IMR-90 (cell line): ENCODE measurements around the gene DTX3L. TPM values are rescaled to one million over a fixed set of nuclear protein-coding genes. Genes with fewer than 3 reads are reported as not detected.

Experiments used
- ATAC-seq: fragments of 200-7000 bp; cut with Tn5 transposase; 2 replicates; pipeline ENCODE4 v1.9.1; 2020; ENCODE audit warnings: low read depth, mild to moderate bottlenecking, moderate library complexity
- BruUV-seq: library from RNA; stranded (reverse); fragments of 400-500 nt; replicated peaks from 2 replicates; lab custom pipeline; 2021; lab: Mats Ljungman, UMichigan
- CTCF ChIA-PET: fragments of 300-600 bp; formaldehyde crosslinking; extraction: SDS; loops from one replicate; lab custom pipeline; 2021; ENCODE audit warnings: antibody characterized with exemption; lab: Yijun Ruan, JAX
- POLR2A ChIA-PET: fragments of 300-600 bp; sonication (Branson Sonifier 250); formaldehyde crosslinking; loops from one replicate; lab custom pipeline; 2022; ENCODE audit warnings: antibody characterized with exemption; ENCODE audit not compliant: unreplicated experiment; lab: Charles Lee
- DNase-seq: peaks from one replicate; pipeline ENCODE4 v3.0.0; 2013
- H2AFZ ChIP-seq: replicated peaks from 2 replicates; pipeline ENCODE3; 2013; ENCODE audit warnings: low read length, mild to moderate bottlenecking; ENCODE audit not compliant: poor library complexity
- H2AK5ac ChIP-seq: 2 replicates; pipeline ENCODE4 v1.6.1; 2013; ENCODE audit warnings: low read depth, low read length, inconsistent platforms
- H2AK9ac ChIP-seq: replicated peaks from 2 replicates; pipeline ENCODE3; 2013; ENCODE audit warnings: mild to moderate bottlenecking, low read depth, low read length, moderate library complexity; ENCODE audit not compliant: poor library complexity
- H2BK120ac ChIP-seq: 2 replicates; pipeline ENCODE4 v1.6.1; 2013; ENCODE audit warnings: low read depth, low read length, inconsistent platforms
- H2BK15ac ChIP-seq: 3 replicates; pipeline ENCODE4 v1.6.1; 2013; ENCODE audit warnings: low read depth, low read length, inconsistent platforms
- H2BK20ac ChIP-seq: 2 replicates; pipeline ENCODE4 v1.6.1; 2013; ENCODE audit warnings: low read depth, mild to moderate bottlenecking, inconsistent platforms, low read length, moderate library complexity
- H2BK5ac ChIP-seq: 2 replicates; pipeline ENCODE4 v1.6.1; 2013; ENCODE audit warnings: mild to moderate bottlenecking, low read depth, low read length, inconsistent platforms; ENCODE audit not compliant: poor library complexity, severe bottlenecking
- H3K14ac ChIP-seq: replicated peaks from 2 replicates; pipeline ENCODE4 v1.6.1; 2013; ENCODE audit warnings: low read depth, low read length, inconsistent platforms
- H3K18ac ChIP-seq: 2 replicates; pipeline ENCODE4 v1.6.1; 2013; ENCODE audit warnings: low read depth, low read length, control low read depth
- H3K23ac ChIP-seq: 2 replicates; pipeline ENCODE4 v1.6.1; 2013; ENCODE audit warnings: low read depth, low read length, inconsistent platforms
- H3K27ac ChIP-seq: 2 replicates; pipeline ENCODE4 v1.5.1; 2013; ENCODE audit warnings: mild to moderate bottlenecking, control low read depth, low read length; ENCODE audit not compliant: insufficient read depth
- H3K27me3 ChIP-seq: 2 replicates; pipeline ENCODE4 v1.6.1; 2013; ENCODE audit warnings: low read length; ENCODE audit not compliant: control insufficient read depth, insufficient read depth
- H3K36me3 ChIP-seq: 2 replicates; pipeline ENCODE4 v1.6.1; 2013; ENCODE audit warnings: low read length, mixed read lengths; ENCODE audit not compliant: control insufficient read depth, insufficient read depth
- H3K4ac ChIP-seq: 2 replicates; pipeline ENCODE4 v1.6.1; 2013; ENCODE audit warnings: low read depth, low read length, inconsistent platforms
- H3K4me1 ChIP-seq: 2 replicates; pipeline ENCODE4 v1.6.1; 2013; ENCODE audit warnings: low read length, mixed read lengths; ENCODE audit not compliant: control insufficient read depth, insufficient read depth
- H3K4me2 ChIP-seq: 2 replicates; pipeline ENCODE4 v1.6.1; 2013; ENCODE audit warnings: low read depth, mild to moderate bottlenecking, control low read depth, low read length, moderate library complexity
- H3K4me3 ChIP-seq: 2 replicates; pipeline ENCODE4 v1.5.1; 2013; ENCODE audit warnings: low read depth, mild to moderate bottlenecking, control low read depth, low read length, moderate library complexity; ENCODE audit not compliant: insufficient read depth
- H3K56ac ChIP-seq: 2 replicates; pipeline ENCODE4 v1.6.1; 2013; ENCODE audit warnings: low read length, inconsistent platforms; ENCODE audit not compliant: insufficient read depth; ENCODE audit errors: extremely low read depth
- H3K79me1 ChIP-seq, 2 experiments: 2 replicates each; pipeline ENCODE4 v1.6.1; 2013; ENCODE audit warnings: low read length in 2 of 2, inconsistent platforms in 1 of 2, low read depth in 1 of 2
- H3K9ac ChIP-seq: 2 replicates; pipeline ENCODE4 v1.6.1; 2013; ENCODE audit warnings: low read depth, low read length, control low read depth
- H3K9me1 ChIP-seq: 2 replicates; pipeline ENCODE4 v1.6.1; 2013; ENCODE audit warnings: low read length, inconsistent platforms; ENCODE audit not compliant: insufficient read depth
- H3K9me3 ChIP-seq: 2 replicates; pipeline ENCODE4 v1.6.1; 2013; ENCODE audit warnings: low read length; ENCODE audit not compliant: control insufficient read depth, insufficient read depth
- H4K20me1 ChIP-seq: 2 replicates; pipeline ENCODE4 v1.6.1; 2013; ENCODE audit warnings: low read length, inconsistent platforms; ENCODE audit not compliant: insufficient read depth
- H4K5ac ChIP-seq: 2 replicates; pipeline ENCODE4 v1.6.1; 2013; ENCODE audit warnings: mild to moderate bottlenecking, low read depth, low read length, control low read depth
- H4K8ac ChIP-seq, 2 experiments: 2 replicates each; pipeline ENCODE4 v1.6.1; 2013; ENCODE audit warnings: low read depth in 2 of 2, low read length in 2 of 2, control low read depth in 1 of 2, inconsistent platforms in 1 of 2
- H4K91ac ChIP-seq: 2 replicates; pipeline ENCODE4 v1.6.1; 2013; ENCODE audit warnings: low read depth, low read length, inconsistent platforms; ENCODE audit not compliant: insufficient read depth
- CEBPB ChIP-seq: IDR thresholded peaks from 2 replicates; pipeline ENCODE4 v1.6.1; 2012; ENCODE audit warnings: low read depth, low read length, improper control_type of control experiment
- CHD1 ChIP-seq: IDR thresholded peaks from 2 replicates; pipeline ENCODE4 v1.6.1; 2012; ENCODE audit warnings: low read depth, low read length, improper control_type of control experiment
- FOS ChIP-seq: fragments of 150-350 bp; IDR thresholded peaks from 2 replicates; pipeline ENCODE4 v1.6.1; 2016; ENCODE audit warnings: low read depth, low read length
- MAZ ChIP-seq: IDR thresholded peaks from 2 replicates; pipeline ENCODE4 v1.6.1; 2012; ENCODE audit warnings: low read depth, mild to moderate bottlenecking, low read length, improper control_type of control experiment, moderate library complexity, borderline replicate concordance
- POLR2A ChIP-seq: IDR thresholded peaks from 2 replicates; pipeline ENCODE4 v1.6.1; 2012; ENCODE audit warnings: mild to moderate bottlenecking, low read depth, low read length
- SMC3 ChIP-seq: fragments of 150-350 bp; IDR thresholded peaks from 2 replicates; pipeline ENCODE4 v1.6.1; 2016; ENCODE audit warnings: low read depth, mild to moderate bottlenecking, antibody characterized with exemption, low read length, moderate library complexity
- WGBS, 2 experiments: methylation state at CpG; one replicate each; pipeline versions ENCODE4 v1.1.5 to v1.1.7; 2013; ENCODE audit warnings: missing lambda C conversion rate in 2 of 2; ENCODE audit not compliant: insufficient read length in 1 of 2; ENCODE audit errors: extremely low coverage in 2 of 2; 5-methylcytosine and 5-hydroxymethylcytosine counted together
- dilution Hi-C: fragments of 300-500 bp; cut with HindIII; formaldehyde crosslinking; loops from one replicate; pipeline ENCODE4 v1.14.3; 2018; ENCODE audit warnings: low sequenced_read_pairs; ENCODE audit not compliant: unreplicated experiment
- in situ Hi-C: fragments of 300-500 bp; cut with MboI; formaldehyde crosslinking; loops from 3 replicates; pipeline ENCODE4 v1.14.3; 2019; ENCODE audit warnings: low sequenced_read_pairs, inconsistent platforms, mixed read lengths
- intact Hi-C: fragments of 100-400 bp; cut with micrococcal nuclease; formaldehyde crosslinking; loops from 2 replicates; pipeline ENCODE4 v1.10.0; 2022
- polyA plus RNA-seq, 3 experiments: library from polyadenylated mRNA; depleted of rRNA; stranded (reverse); fragments of >200 nt; gene quantifications; 2 replicates each; pipeline ENCODE4 v1.2.3, GENCODE V29; 2012; ENCODE audit warnings: low replicate concordance in 1 of 3
- total RNA-seq: library from RNA; depleted of rRNA; stranded (reverse); fragments of >200 nt; gene quantifications from 2 replicates; pipeline ENCODE4 v1.2.3, GENCODE V29; 2012
- TF ChIP-seq, protein P1 (sequence below): conservative IDR thresholded peaks from 2 replicates; pipeline ENCODE4 v1.5.1; 2012; ENCODE audit warnings: mild to moderate bottlenecking, low read depth, low read length, improper control_type of control experiment
- TF ChIP-seq, protein P2 (sequence below): fragments of 150-350 bp; IDR thresholded peaks from 2 replicates; pipeline ENCODE4 v1.6.1; 2017; ENCODE audit warnings: mild to moderate bottlenecking, antibody characterized with exemption, low read length, low read depth

DTX3L gene
- total and polyA plus RNA-seq, 2 of the 4 experiments (the other 2 are of a cell fraction), result 4.1 to 7.9 TPM

DNA sequence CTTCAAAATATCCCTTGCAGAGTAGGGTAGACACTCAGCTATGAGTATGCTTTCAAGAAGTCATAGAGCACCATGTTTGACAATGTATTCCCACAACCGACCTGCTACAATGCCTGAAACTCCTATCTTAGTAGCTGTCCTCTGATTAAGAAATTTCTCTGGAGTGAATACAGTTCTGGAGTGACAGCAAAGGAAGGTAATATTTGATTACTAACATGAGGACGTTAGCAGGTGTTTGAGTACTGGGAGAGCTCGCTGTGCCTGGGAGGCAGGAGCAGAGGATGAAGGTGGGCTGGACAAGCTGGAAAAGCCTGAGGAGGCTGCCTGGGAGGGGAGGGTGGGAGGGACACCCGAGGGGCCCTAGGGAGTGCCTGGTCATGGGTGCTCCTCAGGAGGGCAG, 56.3 kb downstream of the DTX3L start:
- ATAC-seq (no peak), DNase-seq (no peak)
- BruUV-seq, result no TSS peak
- intact Hi-C loops (no loop called here), in situ Hi-C loops (no loop called here), dilution Hi-C loops (no loop called here)
- H3K9ac ChIP-seq, result no peak overlapping the region
- TF ChIP-seq CEBPB (no peak), POLR2A (no peak), CHD1 (no peak), SMC3 (no peak), FOS (no peak), MAZ (no peak)
- TF ChIP-seq, protein P1, sequence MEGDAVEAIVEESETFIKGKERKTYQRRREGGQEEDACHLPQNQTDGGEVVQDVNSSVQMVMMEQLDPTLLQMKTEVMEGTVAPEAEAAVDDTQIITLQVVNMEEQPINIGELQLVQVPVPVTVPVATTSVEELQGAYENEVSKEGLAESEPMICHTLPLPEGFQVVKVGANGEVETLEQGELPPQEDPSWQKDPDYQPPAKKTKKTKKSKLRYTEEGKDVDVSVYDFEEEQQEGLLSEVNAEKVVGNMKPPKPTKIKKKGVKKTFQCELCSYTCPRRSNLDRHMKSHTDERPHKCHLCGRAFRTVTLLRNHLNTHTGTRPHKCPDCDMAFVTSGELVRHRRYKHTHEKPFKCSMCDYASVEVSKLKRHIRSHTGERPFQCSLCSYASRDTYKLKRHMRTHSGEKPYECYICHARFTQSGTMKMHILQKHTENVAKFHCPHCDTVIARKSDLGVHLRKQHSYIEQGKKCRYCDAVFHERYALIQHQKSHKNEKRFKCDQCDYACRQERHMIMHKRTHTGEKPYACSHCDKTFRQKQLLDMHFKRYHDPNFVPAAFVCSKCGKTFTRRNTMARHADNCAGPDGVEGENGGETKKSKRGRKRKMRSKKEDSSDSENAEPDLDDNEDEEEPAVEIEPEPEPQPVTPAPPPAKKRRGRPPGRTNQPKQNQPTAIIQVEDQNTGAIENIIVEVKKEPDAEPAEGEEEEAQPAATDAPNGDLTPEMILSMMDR, result no peak
- TF ChIP-seq, protein P2, sequence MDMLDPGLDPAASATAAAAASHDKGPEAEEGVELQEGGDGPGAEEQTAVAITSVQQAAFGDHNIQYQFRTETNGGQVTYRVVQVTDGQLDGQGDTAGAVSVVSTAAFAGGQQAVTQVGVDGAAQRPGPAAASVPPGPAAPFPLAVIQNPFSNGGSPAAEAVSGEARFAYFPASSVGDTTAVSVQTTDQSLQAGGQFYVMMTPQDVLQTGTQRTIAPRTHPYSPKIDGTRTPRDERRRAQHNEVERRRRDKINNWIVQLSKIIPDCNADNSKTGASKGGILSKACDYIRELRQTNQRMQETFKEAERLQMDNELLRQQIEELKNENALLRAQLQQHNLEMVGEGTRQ, result no peak
- no peak overlapping the region for H2BK20ac ChIP-seq
- H3K4me3 ChIP-seq, result no peak overlapping the region
- no peak overlapping the region for H3K4ac ChIP-seq
- H4K20me1 ChIP-seq, result no peaks in the 10 kb centered on the region
- H3K36me3 ChIP-seq, result no peaks in the 10 kb centered on the region
- POLR2A ChIA-PET, result no interaction called here
- no peak overlapping the region for H2BK15ac ChIP-seq
- no peak overlapping the region for H2AFZ ChIP-seq
- no peak overlapping the region for H3K4me2 ChIP-seq
- H2BK120ac ChIP-seq, result no peak overlapping the region
- H3K18ac ChIP-seq, result no peak overlapping the region
- CTCF ChIA-PET, result no interaction called here
- H3K9me3 ChIP-seq, result no peaks in the 10 kb centered on the region
- H3K9me1 ChIP-seq, result no peaks in the 10 kb centered on the region
- H3K56ac ChIP-seq, result no peak overlapping the region
- no peak overlapping the region for H2AK5ac ChIP-seq
- no peak overlapping the region for H2BK5ac ChIP-seq
- no peak overlapping the region for H3K27ac ChIP-seq
- no peaks in the 10 kb centered on the region for H3K79me1 ChIP-seq
- no peak overlapping the region for H3K23ac ChIP-seq
- H3K4me1 ChIP-seq, result peaks cover 3% of the 10 kb centered on the region; the same call in 1 of the 2 replicates
- no peak overlapping the region for H4K91ac ChIP-seq
- peaks cover 34% of the 10 kb centered on the region for H3K27me3 ChIP-seq
- no peak overlapping the region for H3K14ac ChIP-seq
- no peak overlapping the region for H4K8ac ChIP-seq
- no CpG with 5 or more reads among the region's 4 CpGs for WGBS, 2 experiments
- H4K5ac ChIP-seq, result no peak overlapping the region
- no peak overlapping the region for H2AK9ac ChIP-seq
